ENCODE results near the gene CISD2.
"Not testable (repeated sequence)": the region's sequence is repeated elsewhere in the genome, so short reads cannot be mapped to it uniquely, and the experiment has no call there.

The CISD2 gene

GRCh38 chr4:102868781-102869568 lies at the start of gene CISD2:
Gene CISD2, plus strand, starts transcription at chr4:102868992. Its CDS starts 93 bp downstream, at chr4:102869085.
- Histone ChIP-seq H3K4me3 (ENCODE audit: low read depth, low read length) (peak within 1 kb of the TSS; percentile 97), H3K27me3 (ENCODE audit: control insufficient read depth, insufficient read depth, low read length) (no peaks in the 10 kb centered on the region), H3K9ac (ENCODE audit: low read depth, low read length) (peak within 1 kb of the TSS; percentile 92), H3K9me3 (ENCODE audit: control insufficient read depth, insufficient read depth, low read length) (no peaks in the 10 kb centered on the region), H3K4me1 (ENCODE audit: control insufficient read depth, insufficient read depth, low read length) (no peaks in the 10 kb centered on the region), H3K36me3 (ENCODE audit: control insufficient read depth, insufficient read depth, low read length) (peaks cover 2% of the 10 kb centered on the region)

- H3K36me3 ChIP-seq (ENCODE audit: control insufficient read depth, insufficient read depth, low read length); H3K27me3 ChIP-seq (ENCODE audit: control insufficient read depth, insufficient read depth, low read length); H3K9ac ChIP-seq (ENCODE audit: low read depth, low read length); H3K4me3 ChIP-seq (ENCODE audit: low read depth, low read length); H3K9me3 ChIP-seq (ENCODE audit: control insufficient read depth, insufficient read depth, low read length): not testable (repeated sequence)
- peaks cover 31% of the 10 kb centered on the region for H3K4me1 ChIP-seq (ENCODE audit: control insufficient read depth, insufficient read depth, low read length)
Measured at GRCh38 chr4:102819100-102819499, 49.7 kb upstream of the CISD2 start.

GRCh38 chr4:102819588-102820365 lies 49.0 kb upstream of the CISD2 start:
- no peaks in the 10 kb centered on the region for H3K36me3 ChIP-seq (ENCODE audit: control insufficient read depth, insufficient read depth, low read length)
- H3K27me3 ChIP-seq (ENCODE audit: control insufficient read depth, insufficient read depth, low read length): no peaks in the 10 kb centered on the region
- no peaks in the 10 kb centered on the region for H3K9me3 ChIP-seq (ENCODE audit: control insufficient read depth, insufficient read depth, low read length)
- H3K4me3 ChIP-seq (ENCODE audit: low read depth, low read length): peak overlapping the region; percentile 5
- no peak overlapping the region for H3K9ac ChIP-seq (ENCODE audit: low read depth, low read length)
- peaks cover 31% of the 10 kb centered on the region for H3K4me1 ChIP-seq (ENCODE audit: control insufficient read depth, insufficient read depth, low read length)

- H3K9ac ChIP-seq (ENCODE audit: low read depth, low read length): no peak overlapping the region
Measured at GRCh38 chr4:102823464-102823863, 45.3 kb upstream of the CISD2 start.

GRCh38 chr4:102823897-102824296 lies 44.9 kb upstream of the CISD2 start:
- H3K36me3 ChIP-seq (ENCODE audit: control insufficient read depth, insufficient read depth, low read length): peaks cover 5% of the 10 kb centered on the region
- no peak overlapping the region for H3K9ac ChIP-seq (ENCODE audit: low read depth, low read length)
- H3K4me1 ChIP-seq (ENCODE audit: control insufficient read depth, insufficient read depth, low read length): peaks cover 18% of the 10 kb centered on the region

More at GRCh38 chr4:102823464-102823863, 45.3 kb upstream of the CISD2 start:
- Histone ChIP-seq H3K27me3 (ENCODE audit: control insufficient read depth, insufficient read depth, low read length) (no peaks in the 10 kb centered on the region), H3K4me3 (ENCODE audit: low read depth, low read length) (peak overlapping the region; percentile 33), H3K9me3 (ENCODE audit: control insufficient read depth, insufficient read depth, low read length) (no peaks in the 10 kb centered on the region), H3K36me3 (ENCODE audit: control insufficient read depth, insufficient read depth, low read length) (peaks cover 5% of the 10 kb centered on the region), H3K4me1 (ENCODE audit: control insufficient read depth, insufficient read depth, low read length) (peaks cover 22% of the 10 kb centered on the region)

GRCh38 chr4:102824398-102824797 lies 44.4 kb upstream of the CISD2 start:
- H3K9ac ChIP-seq (ENCODE audit: low read depth, low read length): no peak overlapping the region
- H3K36me3 ChIP-seq (ENCODE audit: control insufficient read depth, insufficient read depth, low read length): peaks cover 5% of the 10 kb centered on the region
- H3K4me3 ChIP-seq (ENCODE audit: low read depth, low read length): peak overlapping the region; percentile 90
- no peaks in the 10 kb centered on the region for H3K9me3 ChIP-seq (ENCODE audit: control insufficient read depth, insufficient read depth, low read length)
- H3K27me3 ChIP-seq (ENCODE audit: control insufficient read depth, insufficient read depth, low read length): no peaks in the 10 kb centered on the region
- H3K4me1 ChIP-seq (ENCODE audit: control insufficient read depth, insufficient read depth, low read length): peaks cover 21% of the 10 kb centered on the region

More at GRCh38 chr4:102823897-102824296, 44.9 kb upstream of the CISD2 start:
- H3K4me3 ChIP-seq (ENCODE audit: low read depth, low read length): peak overlapping the region; percentile 90
- H3K9me3 ChIP-seq (ENCODE audit: control insufficient read depth, insufficient read depth, low read length): no peaks in the 10 kb centered on the region
- H3K27me3 ChIP-seq (ENCODE audit: control insufficient read depth, insufficient read depth, low read length): no peaks in the 10 kb centered on the region

- Histone ChIP-seq H3K27me3 (ENCODE audit: control insufficient read depth, insufficient read depth, low read length) (no peaks in the 10 kb centered on the region), H3K36me3 (ENCODE audit: control insufficient read depth, insufficient read depth, low read length) (peaks cover 5% of the 10 kb centered on the region), H3K9me3 (ENCODE audit: control insufficient read depth, insufficient read depth, low read length) (no peaks in the 10 kb centered on the region), H3K4me3 (ENCODE audit: low read depth, low read length) (peak overlapping the region; percentile 90), H3K9ac (ENCODE audit: low read depth, low read length) (peak overlapping the region; percentile 98), H3K4me1 (ENCODE audit: control insufficient read depth, insufficient read depth, low read length) (peaks cover 22% of the 10 kb centered on the region)
Measured at GRCh38 chr4:102825261-102826091, 43.3 kb upstream of the CISD2 start.

GRCh38 chr4:102826105-102826889 lies 42.5 kb upstream of the CISD2 start:
- Histone ChIP-seq H3K36me3 (ENCODE audit: control insufficient read depth, insufficient read depth, low read length) (peaks cover 5% of the 10 kb centered on the region), H3K4me3 (ENCODE audit: low read depth, low read length) (peak overlapping the region; percentile 90), H3K27me3 (ENCODE audit: control insufficient read depth, insufficient read depth, low read length) (no peaks in the 10 kb centered on the region), H3K4me1 (ENCODE audit: control insufficient read depth, insufficient read depth, low read length) (peaks cover 25% of the 10 kb centered on the region), H3K9me3 (ENCODE audit: control insufficient read depth, insufficient read depth, low read length) (no peaks in the 10 kb centered on the region), H3K9ac (ENCODE audit: low read depth, low read length) (peak overlapping the region; percentile 98)

- Histone ChIP-seq H3K4me3 (ENCODE audit: low read depth, low read length) (peak within 1 kb of the TSS; percentile 90), H3K4me1 (ENCODE audit: control insufficient read depth, insufficient read depth, low read length) (peaks cover 26% of the 10 kb centered on the region), H3K27me3 (ENCODE audit: control insufficient read depth, insufficient read depth, low read length) (no peaks in the 10 kb centered on the region), H3K9me3 (ENCODE audit: control insufficient read depth, insufficient read depth, low read length) (no peaks in the 10 kb centered on the region), H3K36me3 (ENCODE audit: control insufficient read depth, insufficient read depth, low read length) (peaks cover 5% of the 10 kb centered on the region), H3K9ac (ENCODE audit: low read depth, low read length) (peak within 1 kb of the TSS; percentile 98)
Measured at GRCh38 chr4:102826890-102827673, 41.7 kb upstream of the CISD2 start, which contains the start of gene UBE2D3. Gene UBE2D3, minus strand, starts transcription at chr4:102827551. Its CDS starts 1,043 bp downstream, at chr4:102826508.

- peaks cover 5% of the 10 kb centered on the region for H3K36me3 ChIP-seq (ENCODE audit: control insufficient read depth, insufficient read depth, low read length)
- H3K27me3 ChIP-seq (ENCODE audit: control insufficient read depth, insufficient read depth, low read length): no peaks in the 10 kb centered on the region
- peaks cover 31% of the 10 kb centered on the region for H3K4me1 ChIP-seq (ENCODE audit: control insufficient read depth, insufficient read depth, low read length)
- peak overlapping the region; percentile 90 for H3K4me3 ChIP-seq (ENCODE audit: low read depth, low read length)
- H3K9me3 ChIP-seq (ENCODE audit: control insufficient read depth, insufficient read depth, low read length): no peaks in the 10 kb centered on the region
- H3K9ac ChIP-seq (ENCODE audit: low read depth, low read length): peak overlapping the region; percentile 98
Measured at GRCh38 chr4:102827674-102828496, 40.9 kb upstream of the CISD2 start.

Data from iPS-15b (cell line).